Measurements from ENCODE around the gene MINDY1.

Gene MINDY1

GRCh38 chr1:151012684-151013471, 6.2 kb upstream of the MINDY1 start:
- Histone ChIP-seq H3K27me3 (ENCODE audit: control insufficient read depth in 1 of 2, insufficient read depth in 2 of 2, low read length in 2 of 2) (no peaks in the 10 kb centered on the region), H3K4me3 (ENCODE audit: low read length in 2 of 2) (no peak overlapping the region), H3K4me1 (ENCODE audit: control insufficient read depth, insufficient read depth, low read length) (peaks cover 20% of the 10 kb centered on the region)

GRCh38 chr1:151011154-151011850, 4.6 kb upstream of the MINDY1 start:
- Histone ChIP-seq H3K36me3 (ENCODE audit: control insufficient read depth in 2 of 2, insufficient read depth in 2 of 2, low read length in 2 of 2) (no peaks in the 10 kb centered on the region), H3K9me3 (ENCODE audit: control insufficient read depth in 2 of 2, low read length in 2 of 2) (no peaks in the 10 kb centered on the region), H3K4me3 (ENCODE audit: low read length in 2 of 2) (no peak overlapping the region), H3K27me3 (ENCODE audit: control insufficient read depth in 1 of 2, insufficient read depth in 2 of 2, low read length in 2 of 2) (no peaks in the 10 kb centered on the region), H3K27ac (ENCODE audit: low read length) (peak overlapping the region; percentile 1), H3K9ac (ENCODE audit: low read length in 2 of 2) (peak overlapping the region in 1 of 2 donors; percentile 6), H3K4me1 (ENCODE audit: control insufficient read depth, insufficient read depth, low read length) (peaks cover 31% of the 10 kb centered on the region)

More at GRCh38 chr1:151012684-151013471, 6.2 kb upstream of the MINDY1 start:
- Histone ChIP-seq H3K36me3 (ENCODE audit: control insufficient read depth in 2 of 2, insufficient read depth in 2 of 2, low read length in 2 of 2) (no peaks in the 10 kb centered on the region), H3K9me3 (ENCODE audit: control insufficient read depth in 2 of 2, low read length in 2 of 2) (no peaks in the 10 kb centered on the region), H3K27ac (ENCODE audit: low read length) (peak overlapping the region; percentile 58), H3K9ac (ENCODE audit: low read length in 2 of 2) (peak overlapping the region in 1 of 2 donors; percentile 29)

- Histone ChIP-seq H3K4me1 (ENCODE audit: control insufficient read depth, insufficient read depth, low read length) (peaks cover 31% of the 10 kb centered on the region), H3K27ac (ENCODE audit: low read length) (no peak overlapping the region), H3K27me3 (ENCODE audit: control insufficient read depth in 1 of 2, insufficient read depth in 2 of 2, low read length in 2 of 2) (no peaks in the 10 kb centered on the region), H3K9me3 (ENCODE audit: control insufficient read depth in 2 of 2, low read length in 2 of 2) (no peaks in the 10 kb centered on the region), H3K4me3 (ENCODE audit: low read length in 2 of 2) (no peak overlapping the region), H3K9ac (ENCODE audit: low read length in 2 of 2) (no peak overlapping the region), H3K36me3 (ENCODE audit: control insufficient read depth in 2 of 2, insufficient read depth in 2 of 2, low read length in 2 of 2) (no peaks in the 10 kb centered on the region)
These were observed 3.6 kb upstream of the MINDY1 start for GRCh38 chr1:151010346-151010726.

- no peaks in the 10 kb centered on the region for H3K36me3 ChIP-seq (ENCODE audit: control insufficient read depth in 2 of 2, insufficient read depth in 2 of 2, low read length in 2 of 2)
- H3K4me3 ChIP-seq (ENCODE audit: low read length in 2 of 2), result peak overlapping the region; percentile 86 to 99
- no peak overlapping the region for H3K9ac ChIP-seq (ENCODE audit: low read length in 2 of 2)
- no peak overlapping the region for H3K27ac ChIP-seq (ENCODE audit: low read length)
- no peaks in the 10 kb centered on the region for H3K9me3 ChIP-seq (ENCODE audit: control insufficient read depth in 2 of 2, low read length in 2 of 2)
- no peaks in the 10 kb centered on the region for H3K27me3 ChIP-seq (ENCODE audit: control insufficient read depth in 1 of 2, insufficient read depth in 2 of 2, low read length in 2 of 2)
- peaks cover 34% of the 10 kb centered on the region for H3K4me1 ChIP-seq (ENCODE audit: control insufficient read depth, insufficient read depth, low read length)
These were observed 3.1 kb upstream of the MINDY1 start for GRCh38 chr1:151009674-151010345.

GRCh38 chr1:151009206-151009587, 2.5 kb upstream of the MINDY1 start:
- H3K9me3 ChIP-seq (ENCODE audit: control insufficient read depth in 2 of 2, low read length in 2 of 2), result no peaks in the 10 kb centered on the region
- no peaks in the 10 kb centered on the region for H3K36me3 ChIP-seq (ENCODE audit: control insufficient read depth in 2 of 2, insufficient read depth in 2 of 2, low read length in 2 of 2)
- peaks cover 39% of the 10 kb centered on the region for H3K4me1 ChIP-seq (ENCODE audit: control insufficient read depth, insufficient read depth, low read length)
- peak overlapping the region; percentile 86 to 99 for H3K4me3 ChIP-seq (ENCODE audit: low read length in 2 of 2)
- H3K27ac ChIP-seq (ENCODE audit: low read length), result peak overlapping the region; percentile 92
- H3K9ac ChIP-seq (ENCODE audit: low read length in 2 of 2), result peak overlapping the region; percentile 81 to 93
- H3K27me3 ChIP-seq (ENCODE audit: control insufficient read depth in 1 of 2, insufficient read depth in 2 of 2, low read length in 2 of 2), result no peaks in the 10 kb centered on the region

- Histone ChIP-seq H3K27ac (ENCODE audit: low read length) (peak within 1 kb of the TSS; percentile 92), H3K4me1 (ENCODE audit: control insufficient read depth, insufficient read depth, low read length) (peaks cover 40% of the 10 kb centered on the region), H3K9me3 (ENCODE audit: control insufficient read depth in 2 of 2, low read length in 2 of 2) (no peaks in the 10 kb centered on the region), H3K9ac (ENCODE audit: low read length in 2 of 2) (peak within 1 kb of the TSS; percentile 81 to 93), H3K36me3 (ENCODE audit: control insufficient read depth in 2 of 2, insufficient read depth in 2 of 2, low read length in 2 of 2) (no peaks in the 10 kb centered on the region), H3K27me3 (ENCODE audit: control insufficient read depth in 1 of 2, insufficient read depth in 2 of 2, low read length in 2 of 2) (no peaks in the 10 kb centered on the region), H3K4me3 (ENCODE audit: low read length in 2 of 2) (peak within 1 kb of the TSS; percentile 86 to 99)
These were observed 1.8 kb upstream of the MINDY1 start, which contains the start of gene PRUNE1 for GRCh38 chr1:151008244-151009205. PRUNE1 (plus strand) TSS chr1:151008449; CDS start chr1:151008633, 184 bp downstream.

- H3K4me3 ChIP-seq (ENCODE audit: low read length in 2 of 2), result peak overlapping the region; percentile 86 to 99
- H3K36me3 ChIP-seq (ENCODE audit: control insufficient read depth in 2 of 2, insufficient read depth in 2 of 2, low read length in 2 of 2), result no peaks in the 10 kb centered on the region
- H3K27me3 ChIP-seq (ENCODE audit: control insufficient read depth in 1 of 2, insufficient read depth in 2 of 2, low read length in 2 of 2), result no peaks in the 10 kb centered on the region
- peak overlapping the region; percentile 92 for H3K27ac ChIP-seq (ENCODE audit: low read length)
- H3K9ac ChIP-seq (ENCODE audit: low read length in 2 of 2), result peak overlapping the region; percentile 39 to 52
- H3K4me1 ChIP-seq (ENCODE audit: control insufficient read depth, insufficient read depth, low read length), result peaks cover 39% of the 10 kb centered on the region
- no peaks in the 10 kb centered on the region for H3K9me3 ChIP-seq (ENCODE audit: control insufficient read depth in 2 of 2, low read length in 2 of 2)
These were observed 1.1 kb upstream of the MINDY1 start for GRCh38 chr1:151007853-151008243.

- Histone ChIP-seq H3K4me3 (ENCODE audit: low read length in 2 of 2) (peak overlapping the region; percentile 72 to 95), H3K9me3 (ENCODE audit: control insufficient read depth in 2 of 2, low read length in 2 of 2) (no peaks in the 10 kb centered on the region), H3K27ac (ENCODE audit: low read length) (peak overlapping the region; percentile 92), H3K9ac (ENCODE audit: low read length in 2 of 2) (peak overlapping the region; percentile 59 to 95), H3K27me3 (ENCODE audit: control insufficient read depth in 1 of 2, insufficient read depth in 2 of 2, low read length in 2 of 2) (no peaks in the 10 kb centered on the region), H3K4me1 (ENCODE audit: control insufficient read depth, insufficient read depth, low read length) (peaks cover 44% of the 10 kb centered on the region), H3K36me3 (ENCODE audit: control insufficient read depth in 2 of 2, insufficient read depth in 2 of 2, low read length in 2 of 2) (peaks cover 10 to 12% of the 10 kb centered on the region in 2 donors)
These were observed 878 bp downstream of the MINDY1 start for GRCh38 chr1:151005729-151006319.

GRCh38 chr1:151003180-151003579, 3.5 kb downstream of the MINDY1 start:
- Histone ChIP-seq H3K27ac (ENCODE audit: low read length) (no peak overlapping the region), H3K9ac (ENCODE audit: low read length in 2 of 2) (peak overlapping the region in 1 of 2 donors; percentile 34), H3K27me3 (ENCODE audit: control insufficient read depth in 1 of 2, insufficient read depth in 2 of 2, low read length in 2 of 2) (no peaks in the 10 kb centered on the region), H3K4me1 (ENCODE audit: control insufficient read depth, insufficient read depth, low read length) (peaks cover 33% of the 10 kb centered on the region), H3K4me3 (ENCODE audit: low read length in 2 of 2) (peak overlapping the region; percentile 28 to 47), H3K36me3 (ENCODE audit: control insufficient read depth in 2 of 2, insufficient read depth in 2 of 2, low read length in 2 of 2) (peaks cover 23 to 30% of the 10 kb centered on the region in 2 donors), H3K9me3 (ENCODE audit: control insufficient read depth in 2 of 2, low read length in 2 of 2) (no peaks in the 10 kb centered on the region)

Measured in stomach smooth muscle (tissue), 2 donors.